GM18505 (cell line): ENCODE measurements around the gene SDCCAG8.
"Not testable (repeated sequence)": the region's sequence is repeated elsewhere in the genome, so short reads cannot be mapped to it uniquely, and the experiment has no call there.

Experiments
- ATAC-seq: cut with Tn5 transposase; IDR thresholded peaks from one replicate; pipeline ENCODE4 v1.9.1; 2021; ENCODE audit not compliant: unreplicated experiment
- POLR2A ChIP-seq: IDR thresholded peaks from 4 replicates; pipeline ENCODE4 v1.6.1; 2011; ENCODE audit warnings: borderline replicate concordance; ENCODE audit not compliant: insufficient read depth, insufficient read length; ENCODE audit errors: extremely low read depth

The SDCCAG8 gene

GRCh38 chr1:243315893-243316292 is 60.1 kb downstream of the SDCCAG8 start:
- TF ChIP-seq POLR2A = no peak
- no peak for ATAC-seq

GRCh38 chr1:243316366-243316989 is 60.6 kb downstream of the SDCCAG8 start:
- ATAC-seq = no peak

GRCh38 chr1:243320224-243320623 is 64.4 kb downstream of the SDCCAG8 start:
- no peak for TF ChIP-seq POLR2A

More at GRCh38 chr1:243316366-243316989, 60.6 kb downstream of the SDCCAG8 start:
- TF ChIP-seq POLR2A = no peak

GRCh38 chr1:243322326-243322725 is 66.5 kb downstream of the SDCCAG8 start:
- no peak for TF ChIP-seq POLR2A
- ATAC-seq = no peak

More at GRCh38 chr1:243320224-243320623, 64.4 kb downstream of the SDCCAG8 start:
- no peak for ATAC-seq

- no peak for ATAC-seq
- TF ChIP-seq POLR2A = no peak
Observed at GRCh38 chr1:243323491-243323890, 67.7 kb downstream of the SDCCAG8 start.

- no peak for TF ChIP-seq POLR2A
- no peak for ATAC-seq
Observed at GRCh38 chr1:243325305-243325890, 69.6 kb downstream of the SDCCAG8 start.

GRCh38 chr1:243332440-243332839 is 76.6 kb downstream of the SDCCAG8 start:
- ATAC-seq = no peak

GRCh38 chr1:243335292-243335691 is 79.5 kb downstream of the SDCCAG8 start:
- no peak for ATAC-seq
- no peak for TF ChIP-seq POLR2A

More at GRCh38 chr1:243332440-243332839, 76.6 kb downstream of the SDCCAG8 start:
- no peak for TF ChIP-seq POLR2A

- TF ChIP-seq POLR2A = no peak
- ATAC-seq = no peak
Observed at GRCh38 chr1:243336163-243336562, 80.3 kb downstream of the SDCCAG8 start.

GRCh38 chr1:243338848-243339247 is 83.0 kb downstream of the SDCCAG8 start:
- ATAC-seq = not testable (repeated sequence)

GRCh38 chr1:243341074-243341473 is 85.2 kb downstream of the SDCCAG8 start:
- no peak for ATAC-seq
- TF ChIP-seq POLR2A = no peak

GRCh38 chr1:243343970-243344937 is 88.4 kb downstream of the SDCCAG8 start:
- no peak for ATAC-seq
- TF ChIP-seq POLR2A = no peak

GRCh38 chr1:243345205-243345604 is 89.4 kb downstream of the SDCCAG8 start:
- no peak for ATAC-seq
- TF ChIP-seq POLR2A = no peak

GRCh38 chr1:243346016-243346415 is 90.2 kb downstream of the SDCCAG8 start:
- TF ChIP-seq POLR2A = no peak
- no peak for ATAC-seq

- no peak for TF ChIP-seq POLR2A
- ATAC-seq = no peak
Observed at GRCh38 chr1:243346468-243346867, 90.6 kb downstream of the SDCCAG8 start.
